Natural killer cell (primary cell): ENCODE results near the gene SOX6. TPM values are rescaled to one million over a fixed set of nuclear protein-coding genes. Genes with fewer than 3 reads are reported as not detected.

Experiments
- ATAC-seq, 3 donors: fragments of 150-1000 bp in 2 of 3; fragments of 200-7000 bp in 1 of 3; cut with Tn5 transposase; 1 replicate in 1 of 3; 2 replicates in 2 of 3; pipeline ENCODE4 v1.10.0; 2021; ENCODE audit warnings: mild to moderate bottlenecking in 2 of 3, moderate library complexity in 2 of 3
- DNase-seq, 2 donors: peaks; one replicate each; pipeline versions ENCODE4 v3.0.0 to v3.0.0-alpha.2; 2013 to 2021; ENCODE audit warnings: mixed read lengths in 1 of 2
- H3K27ac ChIP-seq: one replicate; pipeline ENCODE4 v1.5.1; 2013; ENCODE audit warnings: mild to moderate bottlenecking, low read length
- H3K27me3 ChIP-seq: one replicate; pipeline ENCODE4 v1.6.1; 2013; ENCODE audit warnings: low read length; ENCODE audit not compliant: control insufficient read depth, insufficient read depth
- H3K36me3 ChIP-seq: one replicate; pipeline ENCODE4 v1.6.1; 2013; ENCODE audit warnings: low read length; ENCODE audit not compliant: control insufficient read depth, insufficient read depth
- H3K4me1 ChIP-seq: one replicate; pipeline ENCODE4 v1.6.1; 2013; ENCODE audit warnings: low read length; ENCODE audit not compliant: control insufficient read depth, insufficient read depth
- H3K4me3 ChIP-seq: one replicate; pipeline ENCODE4 v1.5.1; 2013; ENCODE audit warnings: low read length
- H3K9me3 ChIP-seq: one replicate; pipeline ENCODE4 v1.6.1; 2013; ENCODE audit warnings: low read length; ENCODE audit not compliant: control insufficient read depth, insufficient read depth
- H3K27ac Mint-ChIP-seq, 2 donors: one replicate each; pipeline ENCODE4 v1.8.0; 2022; ENCODE audit warnings: mild to moderate bottlenecking in 2 of 2, mixed read lengths in 2 of 2, moderate library complexity in 1 of 2
- H3K27me3 Mint-ChIP-seq, 2 donors: one replicate each; pipeline ENCODE4 v1.8.0; 2022; ENCODE audit warnings: low read depth in 2 of 2, mixed read lengths in 2 of 2
- H3K36me3 Mint-ChIP-seq: one replicate; pipeline ENCODE4 v1.8.0; 2022; ENCODE audit warnings: mixed read lengths
- H3K4me1 Mint-ChIP-seq, 2 donors: one replicate each; pipeline ENCODE4 v1.8.0; 2022; ENCODE audit warnings: mixed read lengths in 2 of 2
- H3K4me3 Mint-ChIP-seq: one replicate; pipeline ENCODE4 v1.8.0; 2022; ENCODE audit warnings: mild to moderate bottlenecking, moderate library complexity, mixed read lengths
- H3K9me3 Mint-ChIP-seq, 2 donors: one replicate each; pipeline ENCODE4 v1.8.0; 2022; ENCODE audit warnings: mixed read lengths in 2 of 2
- WGBS: methylation state at CpG from one replicate; pipeline ENCODE4 v1.1.7; 2013; ENCODE audit warnings: missing lambda C conversion rate; ENCODE audit not compliant: insufficient coverage; 5-methylcytosine and 5-hydroxymethylcytosine counted together
- intact Hi-C: fragments of 100-400 bp; cut with micrococcal nuclease; formaldehyde crosslinking; loops from one replicate; pipeline ENCODE4 v1.14.2; 2022
- total RNA-seq, 4 donors: library from RNA; stranded (reverse); fragments of 120-200 nt in 1 of 4; gene quantifications; one replicate each; pipeline versions ENCODE4 v1.2.3 to v1.2.4, GENCODE V29; 2013 to 2022
- TF ChIP-seq, protein P1 (sequence below): fragments of 200-600 bp; IDR thresholded peaks from one replicate; pipeline ENCODE4 v1.8.0; 2022; ENCODE audit warnings: antibody characterized with exemption

SOX6 gene
- total RNA-seq, 3 donors from 2014 or later (not counting 1 experiment from before 2014, with no cell fraction given), result 0.27 TPM; not detected in 2

DNA sequence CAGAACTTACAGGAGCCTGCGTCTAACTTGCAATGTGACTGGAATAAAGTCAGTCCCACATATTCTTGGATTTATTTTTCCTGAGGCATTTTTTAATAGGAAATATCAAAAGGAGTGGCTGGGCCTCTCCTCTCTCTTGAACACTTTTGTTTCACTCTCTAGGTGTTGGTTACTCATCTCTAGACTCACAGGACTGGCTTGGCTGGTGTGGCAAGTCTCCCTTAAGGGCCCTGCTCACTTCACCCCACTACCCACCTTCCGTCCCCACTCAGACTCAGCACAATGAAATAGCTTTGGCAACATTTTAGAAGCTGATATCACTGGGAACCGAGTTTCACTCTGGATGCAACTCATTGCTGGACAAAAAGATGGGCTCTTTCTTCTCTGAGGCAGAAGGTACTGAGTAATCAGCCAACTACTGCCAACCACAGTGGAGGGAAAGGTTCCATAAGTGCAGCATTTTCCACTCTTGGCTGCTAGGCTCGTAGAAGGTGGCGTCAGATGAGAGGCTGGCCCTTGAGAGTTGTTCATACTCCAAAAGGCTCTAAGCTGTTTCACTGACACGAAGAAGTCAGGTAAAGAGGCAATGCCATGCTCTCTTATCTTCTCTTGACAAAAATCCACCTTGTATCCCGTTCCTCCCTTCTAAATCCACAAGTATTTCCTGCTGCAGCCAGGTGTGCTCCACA, 390.6 kb downstream of the SOX6 start:
- no peak overlapping the region for H3K4me3 ChIP-seq
- H3K27ac ChIP-seq, result no peak overlapping the region
- H3K4me1 Mint-ChIP-seq, result no peaks in the 10 kb centered on the region
- H3K36me3 Mint-ChIP-seq, result no peaks in the 10 kb centered on the region
- H3K4me1 ChIP-seq, result no peaks in the 10 kb centered on the region
- WGBS, result 85% methylated on average over 7 of the region's 7 CpGs
- DNase-seq, result no peak
- no peak overlapping the region for H3K27ac Mint-ChIP-seq
- no peaks in the 10 kb centered on the region for H3K36me3 ChIP-seq
- H3K4me3 Mint-ChIP-seq, result no peak overlapping the region
- intact Hi-C loops, result no loop called here
- no peak for ATAC-seq
- TF ChIP-seq, protein P1, sequence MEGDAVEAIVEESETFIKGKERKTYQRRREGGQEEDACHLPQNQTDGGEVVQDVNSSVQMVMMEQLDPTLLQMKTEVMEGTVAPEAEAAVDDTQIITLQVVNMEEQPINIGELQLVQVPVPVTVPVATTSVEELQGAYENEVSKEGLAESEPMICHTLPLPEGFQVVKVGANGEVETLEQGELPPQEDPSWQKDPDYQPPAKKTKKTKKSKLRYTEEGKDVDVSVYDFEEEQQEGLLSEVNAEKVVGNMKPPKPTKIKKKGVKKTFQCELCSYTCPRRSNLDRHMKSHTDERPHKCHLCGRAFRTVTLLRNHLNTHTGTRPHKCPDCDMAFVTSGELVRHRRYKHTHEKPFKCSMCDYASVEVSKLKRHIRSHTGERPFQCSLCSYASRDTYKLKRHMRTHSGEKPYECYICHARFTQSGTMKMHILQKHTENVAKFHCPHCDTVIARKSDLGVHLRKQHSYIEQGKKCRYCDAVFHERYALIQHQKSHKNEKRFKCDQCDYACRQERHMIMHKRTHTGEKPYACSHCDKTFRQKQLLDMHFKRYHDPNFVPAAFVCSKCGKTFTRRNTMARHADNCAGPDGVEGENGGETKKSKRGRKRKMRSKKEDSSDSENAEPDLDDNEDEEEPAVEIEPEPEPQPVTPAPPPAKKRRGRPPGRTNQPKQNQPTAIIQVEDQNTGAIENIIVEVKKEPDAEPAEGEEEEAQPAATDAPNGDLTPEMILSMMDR, result no peak
- peaks cover 0 to 3% of the 10 kb centered on the region in 2 donors for H3K9me3 Mint-ChIP-seq
- no peaks in the 10 kb centered on the region for H3K27me3 ChIP-seq
- no peaks in the 10 kb centered on the region for H3K27me3 Mint-ChIP-seq
- H3K9me3 ChIP-seq, result peaks cover 2% of the 10 kb centered on the region

DNA sequence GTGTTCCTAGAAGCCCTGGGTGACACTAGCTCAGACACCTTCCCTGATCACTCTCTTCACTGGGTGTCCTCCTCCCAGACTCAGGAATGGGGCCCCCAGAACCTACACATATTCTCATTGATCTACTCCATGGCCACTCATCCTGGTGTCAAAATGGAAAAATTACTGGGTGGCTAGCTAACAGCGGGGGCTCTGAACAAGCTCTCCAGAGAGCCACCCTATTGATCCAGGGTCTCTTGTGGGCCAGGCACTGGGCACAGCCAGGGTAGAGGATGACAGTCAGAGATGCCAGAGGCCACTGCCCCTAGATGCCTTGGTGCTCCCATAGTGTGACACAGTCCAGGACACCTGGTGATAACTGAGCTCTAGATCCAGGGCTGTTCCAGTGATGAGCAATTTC, 393.1 kb downstream of the SOX6 start:
- no peak for ATAC-seq
- no peaks in the 10 kb centered on the region for H3K9me3 ChIP-seq
- no peak for DNase-seq
- Mint-ChIP-seq H3K9me3 (peaks cover 0 to 3% of the 10 kb centered on the region in 2 donors), H3K36me3 (no peaks in the 10 kb centered on the region), H3K4me3 (no peak overlapping the region), H3K4me1 (no peaks in the 10 kb centered on the region), H3K27ac (no peak overlapping the region), H3K27me3 (no peaks in the 10 kb centered on the region)
- TF ChIP-seq, protein P1, result no peak
- 89% methylated on average over 1 of the region's 1 CpG for WGBS
- H3K27me3 ChIP-seq, result no peaks in the 10 kb centered on the region
- H3K36me3 ChIP-seq, result no peaks in the 10 kb centered on the region
- H3K27ac ChIP-seq, result no peak overlapping the region
- H3K4me1 ChIP-seq, result no peaks in the 10 kb centered on the region
- no peak overlapping the region for H3K4me3 ChIP-seq
- intact Hi-C loops, result no loop called here

GRCh38 chr11:15958910-15959309, 397.4 kb downstream of the SOX6 start:
- Mint-ChIP-seq H3K4me3 (no peak overlapping the region), H3K27ac (no peak overlapping the region), H3K9me3 (peaks cover 0 to 5% of the 10 kb centered on the region in 2 donors), H3K27me3 (no peaks in the 10 kb centered on the region), H3K4me1 (no peaks in the 10 kb centered on the region), H3K36me3 (no peaks in the 10 kb centered on the region)
- H3K4me3 ChIP-seq, result no peak overlapping the region
- no peaks in the 10 kb centered on the region for H3K36me3 ChIP-seq
- TF ChIP-seq, protein P1, result no peak
- H3K27me3 ChIP-seq, result no peaks in the 10 kb centered on the region
- 91% methylated on average over 1 of the region's 1 CpG for WGBS
- no peak overlapping the region for H3K27ac ChIP-seq
- H3K9me3 ChIP-seq, result no peaks in the 10 kb centered on the region
- DNase-seq, result no peak
- no peak for ATAC-seq
- intact Hi-C loops, result no loop called here
- no peaks in the 10 kb centered on the region for H3K4me1 ChIP-seq

DNA sequence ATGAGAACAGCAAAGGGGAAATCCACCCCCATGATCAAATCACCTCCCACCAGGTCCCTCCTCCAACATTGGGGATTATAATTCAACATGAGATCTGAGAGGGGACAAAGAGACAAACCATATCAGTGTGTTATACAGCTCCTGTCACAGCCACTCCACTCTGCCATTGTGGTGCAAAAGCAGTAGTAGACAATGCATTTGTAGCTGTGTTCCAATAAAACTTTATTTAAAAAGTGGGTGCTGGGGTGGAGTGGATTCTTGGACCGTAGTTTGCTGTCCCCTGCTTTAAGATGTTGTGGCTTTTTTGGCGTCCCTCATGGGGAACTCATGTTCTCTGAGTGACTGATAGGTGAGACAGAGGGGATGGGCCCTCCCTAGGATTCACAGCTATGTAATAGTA, 399.1 kb downstream of the SOX6 start:
- no peaks in the 10 kb centered on the region for H3K36me3 ChIP-seq
- intact Hi-C loops, result no loop called here
- no peak overlapping the region for H3K27ac Mint-ChIP-seq
- H3K4me1 Mint-ChIP-seq, result no peaks in the 10 kb centered on the region
- no peak for ATAC-seq
- no peak for DNase-seq
- H3K4me1 ChIP-seq, result no peaks in the 10 kb centered on the region
- 45% methylated on average over 2 of the region's 2 CpGs for WGBS
- no peak overlapping the region for H3K4me3 Mint-ChIP-seq
- no peaks in the 10 kb centered on the region for H3K36me3 Mint-ChIP-seq
- no peaks in the 10 kb centered on the region for H3K27me3 ChIP-seq
- no peaks in the 10 kb centered on the region for H3K9me3 ChIP-seq
- peaks cover 2 to 4% of the 10 kb centered on the region in 2 donors for H3K9me3 Mint-ChIP-seq
- H3K27ac ChIP-seq, result no peak overlapping the region
- TF ChIP-seq, protein P1, result no peak
- H3K27me3 Mint-ChIP-seq, result no peaks in the 10 kb centered on the region
- H3K4me3 ChIP-seq, result no peak overlapping the region
